ENCODE data around the gene SLC25A1.
"Not testable (repeated sequence)": the region's sequence is repeated elsewhere in the genome, so short reads cannot be mapped to it uniquely, and the experiment has no call there.

The SLC25A1 gene

GRCh38 chr22:19168088-19168890 is 10.2 kb downstream of the SLC25A1 start:
- DNase-seq (ENCODE audit: low spot score): no peak
- TF ChIP-seq CTCF (IDR thresholded peaks at IDR 0.05; ENCODE audit: borderline replicate concordance, control extremely low read depth, extremely low read depth, insufficient read depth, missing control alignments): no peak
- in situ Hi-C loops (cut with MboI; ENCODE audit: low sequenced_read_pairs, unreplicated experiment): no loop called here

DNA sequence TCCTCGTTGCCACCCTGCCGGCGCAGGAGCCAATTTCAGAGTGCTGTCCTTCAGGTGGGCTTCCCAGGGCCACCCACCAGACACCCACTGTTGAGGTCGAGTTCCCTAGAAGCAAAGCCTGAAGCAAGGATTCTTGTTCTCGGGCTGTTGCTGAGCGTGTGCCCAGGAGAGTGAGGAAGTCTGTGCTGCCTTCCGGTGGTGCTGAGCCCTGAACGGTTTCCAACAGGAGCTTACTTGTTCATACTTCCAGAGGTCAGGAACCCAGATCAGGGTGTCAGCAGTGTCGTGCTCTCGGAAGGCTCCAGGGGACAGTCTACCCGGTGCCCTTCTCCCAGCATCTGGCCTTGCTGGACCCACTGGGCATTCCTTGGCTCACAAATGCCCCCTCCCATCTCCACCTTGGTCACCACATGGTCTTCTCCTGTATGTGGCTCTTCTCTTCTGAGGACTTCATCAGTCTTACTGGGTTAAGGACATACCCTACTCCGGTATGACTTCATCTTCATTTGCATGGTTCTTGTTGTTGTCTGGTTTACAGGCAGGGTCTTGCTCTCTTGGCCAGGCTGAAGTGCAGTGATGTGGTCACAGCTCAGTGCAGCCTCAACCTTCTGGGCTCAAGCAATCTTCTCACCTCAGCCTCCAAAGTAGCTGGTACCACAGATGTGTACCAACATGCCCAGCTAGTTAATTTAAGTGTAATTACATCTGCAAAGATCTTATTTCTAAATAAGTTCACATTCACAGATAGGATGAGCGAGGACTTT is 11.2 kb downstream of the SLC25A1 start:
- in situ Hi-C loops (cut with MboI; ENCODE audit: low sequenced_read_pairs, unreplicated experiment): no loop called here
- no peak for DNase-seq (ENCODE audit: low spot score)
- TF ChIP-seq CTCF (IDR thresholded peaks at IDR 0.05; ENCODE audit: borderline replicate concordance, control extremely low read depth, extremely low read depth, insufficient read depth, missing control alignments): no peak

- no peak for TF ChIP-seq CTCF (IDR thresholded peaks at IDR 0.05; ENCODE audit: borderline replicate concordance, control extremely low read depth, extremely low read depth, insufficient read depth, missing control alignments)
- in situ Hi-C loops (cut with MboI; ENCODE audit: low sequenced_read_pairs, unreplicated experiment): no loop called here
- no peak for DNase-seq (ENCODE audit: low spot score)
Observed at GRCh38 chr22:19166421-19166820, 12.1 kb downstream of the SLC25A1 start.

DNA sequence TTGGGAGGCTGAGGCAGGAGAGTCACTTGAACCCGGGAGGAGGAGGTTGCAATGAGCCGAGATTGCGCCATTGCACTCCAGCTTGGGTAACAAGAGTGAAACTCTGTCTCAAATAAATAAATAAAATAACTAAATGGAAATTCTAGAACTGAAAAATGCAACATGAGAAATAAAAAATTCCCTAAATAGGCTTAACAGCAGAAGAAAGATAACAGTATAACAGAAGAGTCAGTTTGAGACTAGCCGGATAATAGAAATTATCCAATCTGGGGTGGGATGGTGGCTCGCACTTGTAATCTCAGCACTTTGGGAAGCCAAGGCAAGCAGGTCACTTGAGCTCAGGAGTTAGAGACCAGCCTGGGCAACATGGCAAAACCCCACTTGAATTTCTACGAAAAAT is 14.1 kb downstream of the SLC25A1 start:
- DNase-seq (ENCODE audit: low spot score): no peak
- no peak for TF ChIP-seq CTCF (IDR thresholded peaks at IDR 0.05; ENCODE audit: borderline replicate concordance, control extremely low read depth, extremely low read depth, insufficient read depth, missing control alignments)
- in situ Hi-C loops (cut with MboI; ENCODE audit: low sequenced_read_pairs, unreplicated experiment): no loop called here

- DNase-seq (ENCODE audit: low spot score); in situ Hi-C loops (cut with MboI; ENCODE audit: low sequenced_read_pairs, unreplicated experiment): not testable (repeated sequence)
Observed at GRCh38 chr22:19158649-19159048, 19.9 kb downstream of the SLC25A1 start.

DNA sequence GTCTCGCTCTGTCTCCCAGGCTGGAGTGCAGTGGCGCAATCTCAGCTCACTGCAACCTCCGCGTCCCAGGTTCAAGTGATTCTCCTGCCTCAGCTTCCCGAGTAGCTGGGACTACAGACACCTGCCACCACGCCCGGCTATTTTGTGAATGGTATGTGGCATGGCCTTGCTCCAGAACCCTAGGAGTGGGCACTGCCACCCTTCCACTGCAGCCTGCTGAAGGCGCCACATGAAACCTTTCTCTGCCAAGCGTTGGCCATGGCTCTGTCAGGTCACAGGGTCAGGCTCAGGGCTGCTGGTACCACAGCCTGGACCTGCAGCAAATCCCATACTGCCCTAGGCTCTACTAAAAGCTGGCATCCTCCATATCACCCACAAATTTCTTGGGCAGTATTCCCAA is 22.4 kb downstream of the SLC25A1 start:
- in situ Hi-C loops (cut with MboI; ENCODE audit: low sequenced_read_pairs, unreplicated experiment): not testable (repeated sequence)

DNA sequence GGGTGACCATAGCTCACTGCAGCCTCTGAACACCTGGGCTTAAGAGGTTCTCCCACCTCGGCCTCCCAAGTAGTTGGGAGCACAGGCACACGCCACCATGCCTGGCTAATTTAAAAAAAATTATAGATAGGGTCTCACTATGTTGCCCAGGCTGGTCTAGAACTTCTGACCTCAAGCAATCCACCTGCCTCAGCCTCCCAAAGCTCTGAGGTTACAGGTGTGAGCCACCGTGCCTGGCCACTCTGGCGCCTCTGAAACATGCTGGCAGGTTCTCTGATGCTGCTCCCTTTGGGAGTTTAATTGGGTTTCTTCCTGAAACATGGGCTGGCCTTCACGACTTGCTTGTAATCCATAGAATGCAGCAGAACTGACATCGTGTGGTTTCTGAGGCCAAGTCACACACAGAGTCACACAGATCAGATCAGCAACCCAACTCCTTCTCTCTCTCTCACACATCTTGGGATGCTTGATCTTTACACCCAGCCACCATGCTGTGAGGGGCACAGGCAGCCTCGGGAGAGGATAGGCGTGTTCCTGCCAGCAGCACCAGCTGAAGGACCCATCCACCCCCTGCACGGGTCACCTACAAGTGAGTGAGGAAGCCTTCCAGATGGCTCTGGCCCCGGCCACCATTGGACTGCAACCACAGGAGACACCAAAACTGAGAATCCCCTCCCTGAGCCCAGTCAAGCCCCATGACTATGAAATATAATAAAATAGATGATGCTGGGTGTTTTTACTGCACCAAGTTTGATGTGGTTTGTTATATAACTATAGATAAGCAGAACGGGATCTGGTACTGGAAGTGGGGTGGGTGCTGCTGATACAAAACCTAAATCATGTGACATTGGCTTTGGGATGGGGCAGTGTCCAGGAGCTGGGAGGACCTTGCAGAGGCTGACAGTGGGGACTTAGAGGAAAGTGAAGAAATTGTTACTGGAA is 25.3 kb downstream of the SLC25A1 start:
- no peak for TF ChIP-seq CTCF (IDR thresholded peaks at IDR 0.05; ENCODE audit: borderline replicate concordance, control extremely low read depth, extremely low read depth, insufficient read depth, missing control alignments)

More for the DNA sequence above, 22.4 kb downstream of the SLC25A1 start:
- DNase-seq (ENCODE audit: low spot score): not testable (repeated sequence)

More for the DNA sequence above, 25.3 kb downstream of the SLC25A1 start:
- in situ Hi-C loops (cut with MboI; ENCODE audit: low sequenced_read_pairs, unreplicated experiment): no loop called here
- no peak for DNase-seq (ENCODE audit: low spot score)

Measured in GM13976 (cell line).